Measurements from ENCODE around the gene PTPRB.

Gene PTPRB

GRCh38 chr12:70487440-70487839, 149.8 kb downstream of the PTPRB start:
- no peak for TF ChIP-seq CTCF (IDR thresholded peaks at IDR 0.05; ENCODE audit: low read depth, low read length)
- peak in 1 of 2 donors; percentile 1 for DNase-seq (ENCODE audit: low read depth in 2 of 2)
- H3K4me3 ChIP-seq (replicated peaks in 1 of 2; ENCODE audit: low read depth in 2 of 2, low read length in 2 of 2): no peak overlapping the region

GRCh38 chr12:70486588-70486987, 150.6 kb downstream of the PTPRB start:
- peak in 1 of 2 donors; percentile 2 for DNase-seq (ENCODE audit: low read depth in 2 of 2)
- no peak for TF ChIP-seq CTCF (IDR thresholded peaks at IDR 0.05; ENCODE audit: low read depth, low read length)

GRCh38 chr12:70485704-70486103, 151.5 kb downstream of the PTPRB start:
- no peak for TF ChIP-seq CTCF (IDR thresholded peaks at IDR 0.05; ENCODE audit: low read depth, low read length)
- no peak for DNase-seq (ENCODE audit: low read depth in 2 of 2)
- H3K4me3 ChIP-seq (replicated peaks in 1 of 2; ENCODE audit: low read depth in 2 of 2, low read length in 2 of 2): no peak overlapping the region

More at GRCh38 chr12:70486588-70486987, 150.6 kb downstream of the PTPRB start:
- H3K4me3 ChIP-seq (replicated peaks in 1 of 2; ENCODE audit: low read depth in 2 of 2, low read length in 2 of 2): no peak overlapping the region

GRCh38 chr12:70484464-70484863, 152.8 kb downstream of the PTPRB start:
- H3K4me3 ChIP-seq (replicated peaks in 1 of 2; ENCODE audit: low read depth in 2 of 2, low read length in 2 of 2): no peak overlapping the region
- no peak for TF ChIP-seq CTCF (IDR thresholded peaks at IDR 0.05; ENCODE audit: low read depth, low read length)
- no peak for DNase-seq (ENCODE audit: low read depth in 2 of 2)

GRCh38 chr12:70482764-70483163, 154.5 kb downstream of the PTPRB start:
- TF ChIP-seq CTCF (IDR thresholded peaks at IDR 0.05; ENCODE audit: low read depth, low read length): no peak
- H3K4me3 ChIP-seq (replicated peaks in 1 of 2; ENCODE audit: low read depth in 2 of 2, low read length in 2 of 2): no peak overlapping the region

GRCh38 chr12:70469221-70469820, 167.9 kb downstream of the PTPRB start:
- DNase-seq (ENCODE audit: low read depth in 2 of 2): no peak
- H3K4me3 ChIP-seq (replicated peaks in 1 of 2; ENCODE audit: low read depth in 2 of 2, low read length in 2 of 2): no peak overlapping the region
- TF ChIP-seq CTCF (IDR thresholded peaks at IDR 0.05; ENCODE audit: low read depth, low read length): no peak

More at GRCh38 chr12:70482764-70483163, 154.5 kb downstream of the PTPRB start:
- DNase-seq (ENCODE audit: low read depth in 2 of 2): no peak

GRCh38 chr12:70468741-70469140, 168.5 kb downstream of the PTPRB start:
- DNase-seq (ENCODE audit: low read depth in 2 of 2): no peak
- TF ChIP-seq CTCF (IDR thresholded peaks at IDR 0.05; ENCODE audit: low read depth, low read length): no peak
- no peak overlapping the region for H3K4me3 ChIP-seq (replicated peaks in 1 of 2; ENCODE audit: low read depth in 2 of 2, low read length in 2 of 2)
